ENCODE data around the gene GRB7.

DNA sequence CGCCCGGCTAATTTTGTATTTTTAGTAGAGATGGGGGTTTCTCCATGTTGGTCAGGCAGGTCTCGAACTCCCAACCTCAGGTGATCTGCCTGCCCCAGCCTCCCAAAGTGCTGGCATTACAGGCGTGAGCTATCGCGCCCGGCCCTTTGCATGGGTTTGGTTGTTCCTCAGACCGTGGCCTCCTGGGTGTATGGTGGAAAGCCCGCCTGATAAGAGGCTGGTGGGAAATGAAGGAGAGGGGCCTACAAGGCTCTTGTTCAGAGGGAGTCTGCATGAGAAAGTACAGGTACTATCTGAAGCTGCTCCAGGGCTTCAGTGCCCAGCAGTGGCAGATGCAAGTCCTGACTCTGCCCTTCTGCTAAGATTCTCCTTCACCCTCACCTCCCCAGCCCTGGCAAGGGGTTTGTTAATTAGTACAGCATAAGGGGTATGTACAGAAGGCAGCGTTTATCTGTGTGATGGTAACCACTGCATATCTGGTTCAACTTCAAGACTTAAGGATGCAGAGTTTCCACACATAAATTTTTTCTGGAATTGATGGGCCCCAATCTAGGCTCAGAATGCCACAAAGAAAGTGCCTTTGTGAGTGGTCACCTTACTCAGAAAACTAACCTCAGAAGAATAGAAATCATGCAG is 24.2 kb downstream of the GRB7 start:
- no peak for TF ChIP-seq POLR2AphosphoS5 (IDR thresholded peaks at IDR 0.05; ENCODE audit: low read depth, low read length)
- TF ChIP-seq FOXP2 (optimal IDR thresholded peaks at IDR 0.05; ENCODE audit: borderline replicate concordance, extremely low read depth, extremely low read length, insufficient read depth): no peak

Data from PFSK-1 (cell line).